ENCODE results near the gene TUBA8. TPM values are rescaled to one million over a fixed set of nuclear protein-coding genes. Genes with fewer than 3 reads are reported as not detected.

Gene TUBA8
- total RNA-seq, 4 donors from 2014 or later: 5.0 to 12.3 (median 6.3) TPM

DNA sequence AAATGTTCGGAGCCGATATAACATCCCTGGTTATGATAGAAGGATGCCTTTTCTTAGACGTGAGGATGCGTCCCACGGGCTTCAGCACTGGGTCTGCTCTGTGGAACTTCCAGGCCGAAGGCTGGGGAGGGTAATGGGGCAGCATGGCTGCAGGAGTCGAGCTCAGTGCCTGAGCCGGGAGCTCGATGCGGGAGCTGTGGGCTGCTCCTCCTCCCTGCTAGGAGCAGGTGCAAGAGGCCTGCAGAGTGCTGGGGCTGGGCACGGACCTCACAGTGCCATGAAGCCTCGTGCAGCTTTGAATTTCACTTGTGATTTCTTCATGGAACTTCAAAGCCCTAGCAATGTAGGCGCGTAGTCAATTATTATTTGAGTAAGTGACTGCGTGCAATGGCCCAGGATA lies 6.0 kb downstream of the TUBA8 start:
- H3K27me3 ChIP-seq: peaks cover 0 to 1% of the 10 kb centered on the region in 2 donors
- no peak overlapping the region for H3K27ac ChIP-seq
- TF ChIP-seq POLR2A (IDR thresholded peaks at IDR 0.05): no peak
- TF ChIP-seq, protein P1, sequence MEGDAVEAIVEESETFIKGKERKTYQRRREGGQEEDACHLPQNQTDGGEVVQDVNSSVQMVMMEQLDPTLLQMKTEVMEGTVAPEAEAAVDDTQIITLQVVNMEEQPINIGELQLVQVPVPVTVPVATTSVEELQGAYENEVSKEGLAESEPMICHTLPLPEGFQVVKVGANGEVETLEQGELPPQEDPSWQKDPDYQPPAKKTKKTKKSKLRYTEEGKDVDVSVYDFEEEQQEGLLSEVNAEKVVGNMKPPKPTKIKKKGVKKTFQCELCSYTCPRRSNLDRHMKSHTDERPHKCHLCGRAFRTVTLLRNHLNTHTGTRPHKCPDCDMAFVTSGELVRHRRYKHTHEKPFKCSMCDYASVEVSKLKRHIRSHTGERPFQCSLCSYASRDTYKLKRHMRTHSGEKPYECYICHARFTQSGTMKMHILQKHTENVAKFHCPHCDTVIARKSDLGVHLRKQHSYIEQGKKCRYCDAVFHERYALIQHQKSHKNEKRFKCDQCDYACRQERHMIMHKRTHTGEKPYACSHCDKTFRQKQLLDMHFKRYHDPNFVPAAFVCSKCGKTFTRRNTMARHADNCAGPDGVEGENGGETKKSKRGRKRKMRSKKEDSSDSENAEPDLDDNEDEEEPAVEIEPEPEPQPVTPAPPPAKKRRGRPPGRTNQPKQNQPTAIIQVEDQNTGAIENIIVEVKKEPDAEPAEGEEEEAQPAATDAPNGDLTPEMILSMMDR (IDR thresholded peaks at IDR 0.05): no peak
- TF ChIP-seq EP300 (IDR thresholded peaks at IDR 0.05): no peak
- H3K36me3 ChIP-seq: peaks cover 0 to 5% (median 0%) of the 10 kb centered on the region in 3 donors
- WGBS, 2 donors: 89 to 90% methylated on average over 15 of the region's 15 CpGs
- H3K4me1 ChIP-seq: peaks cover 0 to 3% (median 0%) of the 10 kb centered on the region in 4 donors
- no peak for DNase-seq (ENCODE audit: low spot score in 2 of 2)
- H3K9me3 ChIP-seq: no peaks in the 10 kb centered on the region
- no peak overlapping the region for H3K4me3 ChIP-seq

DNA sequence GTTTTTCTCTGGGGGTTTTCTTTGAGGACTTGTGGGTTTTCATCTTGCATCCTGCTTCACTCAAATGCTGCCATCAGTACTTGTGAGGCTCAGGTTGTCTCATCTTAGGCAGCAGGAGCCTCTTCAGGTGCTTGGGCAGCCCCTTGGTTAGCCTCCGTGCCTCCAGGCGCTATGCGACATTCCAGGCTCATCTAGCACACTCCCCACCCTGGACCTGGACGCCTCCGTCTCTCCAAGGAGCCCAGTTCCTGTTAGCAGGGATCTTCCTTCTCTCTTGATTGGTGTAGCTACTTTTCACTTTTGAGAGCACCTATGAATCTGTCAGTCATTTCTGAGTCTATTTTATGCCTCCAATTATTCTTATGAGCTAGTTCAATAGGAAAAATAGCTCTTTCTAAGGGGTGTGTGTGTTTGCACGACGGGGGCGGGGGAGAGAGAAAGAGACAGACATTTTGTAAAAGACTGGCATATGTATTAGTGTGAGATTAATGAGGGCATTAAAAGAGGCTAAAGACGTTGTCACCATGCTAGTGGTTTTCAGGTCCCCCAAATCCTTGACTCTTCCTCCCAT lies 7.8 kb downstream of the TUBA8 start:
- H3K27me3 ChIP-seq: no peaks in the 10 kb centered on the region
- H3K4me3 ChIP-seq: no peak overlapping the region
- H3K27ac ChIP-seq: no peak overlapping the region
- WGBS, 2 donors: 85 to 88% methylated on average over 9 of the region's 9 CpGs
- no peaks in the 10 kb centered on the region for H3K9me3 ChIP-seq
- TF ChIP-seq, protein P1 (IDR thresholded peaks at IDR 0.05): no peak
- peaks cover 0 to 14% (median 0%) of the 10 kb centered on the region in 3 donors for H3K36me3 ChIP-seq
- H3K4me1 ChIP-seq: no peaks in the 10 kb centered on the region
- DNase-seq (ENCODE audit: low spot score in 2 of 2): no peak

DNA sequence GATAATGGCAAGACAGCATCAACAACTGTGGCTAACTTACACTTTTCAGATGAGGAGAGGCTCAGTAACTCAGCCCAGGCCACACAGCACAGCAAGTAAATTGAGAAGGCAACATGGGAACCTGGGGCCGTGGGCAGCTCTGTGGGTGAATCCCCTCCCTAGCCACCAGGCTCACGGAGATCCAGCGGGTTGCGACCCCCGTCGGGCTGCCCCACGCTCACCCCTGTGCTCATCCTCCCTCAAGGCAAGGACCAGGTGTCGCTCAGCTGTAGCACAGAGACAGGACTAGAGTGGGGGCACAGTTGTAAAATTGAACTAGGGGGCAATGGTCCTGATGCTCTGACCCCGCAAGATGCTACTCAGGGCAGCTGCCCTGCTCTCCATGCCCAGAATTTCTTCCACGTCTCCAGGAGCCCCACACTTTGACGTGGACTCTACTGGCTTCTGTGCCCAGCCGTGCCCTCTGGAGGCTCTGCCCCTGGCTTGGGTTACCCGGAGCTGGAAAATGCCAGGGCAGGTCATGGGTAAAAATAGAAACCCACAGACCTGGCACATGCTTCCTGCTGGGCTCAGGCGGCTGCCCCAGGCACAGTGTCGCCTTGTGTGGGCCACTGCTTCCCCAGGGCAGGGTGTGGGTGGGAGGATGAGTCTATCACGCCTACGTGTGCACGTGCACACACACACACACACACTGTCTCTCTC lies 9.0 kb downstream of the TUBA8 start:
- Histone ChIP-seq H3K4me1 (no peaks in the 10 kb centered on the region), H3K36me3 (peaks cover 0 to 21% (median 0%) of the 10 kb centered on the region in 3 donors), H3K27me3 (no peaks in the 10 kb centered on the region), H3K4me3 (no peak overlapping the region), H3K27ac (no peak overlapping the region), H3K9me3 (no peaks in the 10 kb centered on the region)
- TF ChIP-seq POLR2A (IDR thresholded peaks at IDR 0.05) (no peak), EP300 (IDR thresholded peaks at IDR 0.05) (no peak)
- TF ChIP-seq, protein P1 (IDR thresholded peaks at IDR 0.05): no peak
- DNase-seq (ENCODE audit: low spot score in 2 of 2): no peak
- WGBS, 2 donors: 66 to 74% methylated on average over 10 to 18 of the region's 18 CpGs

DNA sequence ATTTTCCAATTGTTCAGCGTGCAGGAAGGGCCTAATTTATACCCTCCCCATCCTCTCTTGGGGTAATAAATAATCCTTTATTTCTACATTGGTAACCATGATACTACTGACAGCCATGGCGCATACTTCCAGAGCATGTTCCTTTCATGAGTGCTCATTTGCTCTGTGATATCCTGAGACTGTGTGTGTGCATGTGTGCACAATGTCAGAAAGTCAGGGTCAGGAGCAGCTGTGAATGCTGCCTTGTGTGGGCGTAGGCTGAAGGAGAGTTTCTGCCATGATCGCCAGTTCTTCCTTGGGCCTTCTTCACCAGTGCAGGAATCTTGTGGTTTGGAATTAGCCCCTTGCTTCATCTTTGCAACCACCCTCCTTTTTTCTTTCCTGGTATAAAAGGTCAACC lies 10.2 kb downstream of the TUBA8 start:
- Histone ChIP-seq H3K27me3 (no peaks in the 10 kb centered on the region), H3K36me3 (peaks cover 0 to 21% (median 0%) of the 10 kb centered on the region in 3 donors), H3K4me1 (no peaks in the 10 kb centered on the region), H3K27ac (no peak overlapping the region), H3K9me3 (no peaks in the 10 kb centered on the region), H3K4me3 (no peak overlapping the region)
- DNase-seq (ENCODE audit: low spot score in 2 of 2): no peak
- TF ChIP-seq, protein P1 (IDR thresholded peaks at IDR 0.05): no peak
- TF ChIP-seq EP300 (IDR thresholded peaks at IDR 0.05) (no peak), POLR2A (IDR thresholded peaks at IDR 0.05) (no peak)
- WGBS, 2 donors: 58 to 64% methylated on average over 4 of the region's 4 CpGs

DNA sequence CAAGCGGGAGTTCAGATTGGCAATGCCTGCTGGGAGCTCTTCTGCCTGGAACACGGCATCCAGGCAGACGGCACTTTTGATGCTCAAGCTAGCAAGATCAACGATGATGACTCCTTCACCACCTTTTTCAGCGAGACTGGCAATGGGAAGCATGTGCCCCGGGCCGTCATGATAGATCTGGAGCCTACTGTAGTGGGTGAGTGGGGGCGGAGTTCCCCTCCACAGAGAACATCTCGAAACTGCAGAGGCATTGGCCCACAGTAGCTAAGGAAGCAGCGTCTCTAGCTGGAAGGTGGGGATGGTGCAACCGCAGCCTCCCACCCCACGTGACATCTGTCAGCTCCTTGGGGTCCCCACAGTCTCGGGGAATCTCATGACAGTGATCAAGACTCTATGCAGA lies 10.9 kb downstream of the TUBA8 start:
- H3K4me3 ChIP-seq: no peak overlapping the region
- TF ChIP-seq, protein P1 (IDR thresholded peaks at IDR 0.05): no peak
- TF ChIP-seq POLR2A (IDR thresholded peaks at IDR 0.05): no peak
- TF ChIP-seq EP300 (IDR thresholded peaks at IDR 0.05): no peak
- H3K27ac ChIP-seq: no peak overlapping the region
- WGBS, 2 donors: 92 to 95% methylated on average over 13 of the region's 13 CpGs
- no peaks in the 10 kb centered on the region for H3K9me3 ChIP-seq
- H3K4me1 ChIP-seq: no peaks in the 10 kb centered on the region
- no peaks in the 10 kb centered on the region for H3K27me3 ChIP-seq
- DNase-seq (ENCODE audit: low spot score in 2 of 2): no peak
- H3K36me3 ChIP-seq: peaks cover 0 to 25% (median 0%) of the 10 kb centered on the region in 3 donors

All from tibial nerve (tissue), 4 donors.